Choroid plexus epithelial cell (primary cell): ENCODE data around the gene DLGAP1.

Source experiments
- DNase-seq: peaks from one replicate; pipeline ENCODE4 v3.0.0-alpha.2; 2010; ENCODE audit warnings: low read depth
- H3K4me3 ChIP-seq: 2 replicates; pipeline ENCODE4 v1.5.1; 2011; ENCODE audit warnings: low read depth, mild to moderate bottlenecking, control low read depth, low read length, moderate library complexity
- TF ChIP-seq, protein P1 (sequence below): conservative IDR thresholded peaks from 2 replicates; pipeline ENCODE4 v1.5.1; 2011; ENCODE audit warnings: low read depth, mild to moderate bottlenecking, control low read depth, inconsistent platforms, low read length, moderate library complexity

The DLGAP1 gene

GRCh38 chr18:3648200-3648599 is 806.9 kb downstream of the DLGAP1 start:
- DNase-seq = no peak
- H3K4me3 ChIP-seq = no peak overlapping the region
- TF ChIP-seq, protein P1, sequence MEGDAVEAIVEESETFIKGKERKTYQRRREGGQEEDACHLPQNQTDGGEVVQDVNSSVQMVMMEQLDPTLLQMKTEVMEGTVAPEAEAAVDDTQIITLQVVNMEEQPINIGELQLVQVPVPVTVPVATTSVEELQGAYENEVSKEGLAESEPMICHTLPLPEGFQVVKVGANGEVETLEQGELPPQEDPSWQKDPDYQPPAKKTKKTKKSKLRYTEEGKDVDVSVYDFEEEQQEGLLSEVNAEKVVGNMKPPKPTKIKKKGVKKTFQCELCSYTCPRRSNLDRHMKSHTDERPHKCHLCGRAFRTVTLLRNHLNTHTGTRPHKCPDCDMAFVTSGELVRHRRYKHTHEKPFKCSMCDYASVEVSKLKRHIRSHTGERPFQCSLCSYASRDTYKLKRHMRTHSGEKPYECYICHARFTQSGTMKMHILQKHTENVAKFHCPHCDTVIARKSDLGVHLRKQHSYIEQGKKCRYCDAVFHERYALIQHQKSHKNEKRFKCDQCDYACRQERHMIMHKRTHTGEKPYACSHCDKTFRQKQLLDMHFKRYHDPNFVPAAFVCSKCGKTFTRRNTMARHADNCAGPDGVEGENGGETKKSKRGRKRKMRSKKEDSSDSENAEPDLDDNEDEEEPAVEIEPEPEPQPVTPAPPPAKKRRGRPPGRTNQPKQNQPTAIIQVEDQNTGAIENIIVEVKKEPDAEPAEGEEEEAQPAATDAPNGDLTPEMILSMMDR = no peak

DNA sequence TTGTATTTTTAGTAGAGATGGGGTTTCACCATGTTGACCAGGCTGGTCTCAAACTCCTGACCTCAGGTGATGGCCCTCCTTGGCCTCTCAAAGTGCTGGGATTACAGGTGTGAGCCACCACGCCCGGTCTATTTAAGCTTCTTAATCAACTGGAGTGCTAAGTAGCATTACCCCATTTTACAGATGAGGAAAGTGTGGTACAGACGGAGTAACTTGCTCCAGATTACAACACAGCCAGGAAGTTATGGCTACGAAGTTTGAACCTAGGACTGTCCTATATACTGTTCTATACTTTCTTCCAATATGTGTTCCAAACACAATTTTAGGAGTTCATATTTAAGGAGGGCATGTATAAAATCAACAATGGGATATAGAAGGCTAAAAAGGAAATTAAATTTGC is 807.5 kb downstream of the DLGAP1 start:
- DNase-seq = no peak
- TF ChIP-seq, protein P1 = no peak
- H3K4me3 ChIP-seq = no peak overlapping the region

DNA sequence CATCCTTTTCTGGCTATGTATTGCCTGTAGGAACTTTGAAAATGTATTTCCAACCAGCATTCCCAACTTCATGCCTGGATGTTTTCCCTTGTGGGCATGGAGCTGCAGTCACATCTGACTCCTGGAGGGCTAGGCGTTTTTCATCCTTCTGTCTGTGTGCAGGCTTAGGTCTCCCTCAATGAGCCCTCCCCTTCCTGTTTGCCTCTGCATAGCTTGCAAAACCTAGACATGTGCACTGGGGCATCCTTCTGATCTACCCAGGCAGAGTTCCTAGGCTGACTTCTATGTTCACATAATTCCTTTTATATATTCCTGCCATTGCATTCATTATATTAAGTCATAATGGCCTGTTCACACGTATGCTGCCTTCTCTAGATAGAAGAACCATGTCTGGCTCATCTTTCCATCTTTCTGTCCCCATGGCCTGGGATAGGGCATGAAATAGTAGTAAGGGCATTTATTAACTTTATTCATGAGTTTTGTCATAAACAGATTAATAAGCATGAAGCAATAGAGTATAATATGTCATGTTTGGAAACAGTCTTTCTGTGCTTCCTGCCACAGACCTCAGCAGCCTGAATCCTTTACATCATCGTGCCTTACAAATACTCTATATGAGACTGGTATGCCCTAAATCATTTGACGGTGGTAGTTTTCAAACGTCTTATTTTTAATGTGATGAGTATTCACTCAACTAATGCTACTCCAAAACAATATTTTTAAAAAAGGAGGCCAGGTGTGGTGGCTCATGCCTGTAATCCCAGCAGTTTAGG is 809.5 kb downstream of the DLGAP1 start:
- DNase-seq = no peak
- no peak overlapping the region for H3K4me3 ChIP-seq
- TF ChIP-seq, protein P1 = no peak

- no peak overlapping the region for H3K4me3 ChIP-seq
- no peak for DNase-seq
- TF ChIP-seq, protein P1 = no peak
Measured at GRCh38 chr18:3634250-3634939, 820.7 kb downstream of the DLGAP1 start.

DNA sequence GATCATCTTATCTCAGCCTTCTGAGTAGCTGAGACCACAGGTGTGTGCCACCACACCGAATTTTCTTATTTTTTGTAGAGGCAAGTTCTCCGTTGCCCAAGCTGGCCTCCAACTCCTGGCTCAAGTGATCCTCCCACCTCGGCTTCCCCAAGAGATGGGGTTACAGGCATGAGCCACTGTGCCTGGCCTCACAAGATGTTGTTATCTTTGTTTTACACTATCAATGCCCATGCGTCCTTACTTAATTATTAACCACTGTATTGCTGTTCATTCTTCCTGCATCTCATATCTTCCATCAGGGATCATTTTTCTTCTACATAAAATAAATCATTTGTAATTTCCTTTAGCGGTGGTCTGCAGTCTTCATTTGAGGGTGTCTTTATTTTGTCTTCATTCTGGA is 823.2 kb downstream of the DLGAP1 start:
- DNase-seq = no peak
- TF ChIP-seq, protein P1 = no peak

GRCh38 chr18:3626929-3627458 is 828.1 kb downstream of the DLGAP1 start:
- TF ChIP-seq, protein P1 = no peak
- no peak overlapping the region for H3K4me3 ChIP-seq
- DNase-seq = no peak

More for the DNA sequence above, 823.2 kb downstream of the DLGAP1 start:
- no peak overlapping the region for H3K4me3 ChIP-seq
